GM18526 (cell line): ENCODE measurements around the gene SYTL2.

Experiments used
- POLR2A ChIP-seq: IDR thresholded peaks from 3 replicates; pipeline ENCODE4 v1.6.1; 2011; ENCODE audit not compliant: insufficient read length; ENCODE audit errors: extremely low read depth

SYTL2 gene

DNA sequence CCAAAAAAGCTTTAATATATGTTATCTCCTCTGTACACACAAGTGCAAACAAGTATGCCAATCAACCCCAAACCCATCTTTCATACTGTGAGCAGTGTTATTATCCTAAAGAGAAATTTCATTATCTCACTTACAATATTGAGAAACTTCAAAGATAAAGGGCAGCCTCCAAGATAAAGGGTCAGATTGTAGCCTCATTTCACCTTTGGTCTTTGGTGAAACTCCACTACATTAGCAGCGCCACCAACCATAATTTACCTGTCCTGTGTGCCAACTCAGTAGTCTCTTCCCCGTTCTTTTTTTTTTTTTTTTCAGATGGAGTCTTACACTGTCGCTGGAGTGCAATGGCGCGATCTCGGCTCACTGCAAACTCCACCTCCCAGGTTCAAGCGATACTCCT is 9.4 kb downstream of the SYTL2 start:
- no peak for TF ChIP-seq POLR2A

DNA sequence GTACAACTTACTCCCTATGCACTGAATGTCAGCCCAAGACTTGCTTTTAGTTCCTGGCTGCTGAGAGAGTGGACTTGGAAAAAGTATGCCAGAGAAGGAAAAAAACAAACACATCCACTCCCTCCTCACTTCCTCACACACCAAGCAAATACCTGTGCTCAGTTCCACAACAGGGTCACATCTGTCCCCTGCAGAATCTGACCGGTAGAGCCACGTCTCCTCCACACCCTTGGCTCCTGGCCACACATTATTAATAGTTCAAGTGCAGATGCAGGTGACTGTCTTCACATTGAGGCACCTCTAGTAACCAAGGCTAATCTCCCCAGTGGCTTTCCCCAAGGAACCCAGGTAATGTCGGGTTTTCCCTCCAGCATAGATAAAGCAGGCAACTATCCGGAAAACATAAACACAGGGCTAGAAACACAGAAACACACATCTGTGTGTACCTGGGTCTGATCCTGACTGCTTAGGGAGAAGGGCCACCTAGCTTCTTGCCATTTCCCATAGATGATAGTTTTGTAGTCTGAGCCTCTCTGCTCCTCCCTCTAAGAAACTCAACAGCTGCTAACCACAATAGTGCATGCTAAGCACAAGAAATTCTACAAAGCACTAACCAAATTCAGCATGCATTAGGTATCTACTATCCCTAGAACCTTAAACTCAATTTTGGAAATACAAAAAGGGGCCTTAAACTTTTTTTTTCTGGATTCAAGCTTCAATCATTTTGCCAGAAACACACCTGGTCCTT is 10.2 kb downstream of the SYTL2 start:
- TF ChIP-seq POLR2A, result no peak

DNA sequence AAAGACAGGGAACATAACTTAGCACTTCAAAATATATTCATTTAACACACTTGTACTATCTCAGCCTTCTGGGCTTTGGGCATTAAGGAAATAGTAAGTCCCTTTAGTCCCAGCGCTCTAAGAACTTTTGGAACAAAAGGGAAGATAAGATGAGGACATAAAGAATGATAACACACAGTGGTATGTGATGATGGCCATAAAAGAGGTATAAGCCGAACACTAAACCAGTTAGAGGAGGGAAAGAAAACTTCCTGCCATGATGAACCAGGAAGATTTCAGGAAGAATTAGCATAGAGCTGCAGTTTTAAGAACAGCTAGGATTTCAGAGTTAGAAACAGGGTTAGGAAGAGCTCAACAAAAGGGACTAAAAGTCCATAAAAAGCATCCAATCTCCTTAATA is 11.8 kb downstream of the SYTL2 start:
- TF ChIP-seq POLR2A, result no peak

DNA sequence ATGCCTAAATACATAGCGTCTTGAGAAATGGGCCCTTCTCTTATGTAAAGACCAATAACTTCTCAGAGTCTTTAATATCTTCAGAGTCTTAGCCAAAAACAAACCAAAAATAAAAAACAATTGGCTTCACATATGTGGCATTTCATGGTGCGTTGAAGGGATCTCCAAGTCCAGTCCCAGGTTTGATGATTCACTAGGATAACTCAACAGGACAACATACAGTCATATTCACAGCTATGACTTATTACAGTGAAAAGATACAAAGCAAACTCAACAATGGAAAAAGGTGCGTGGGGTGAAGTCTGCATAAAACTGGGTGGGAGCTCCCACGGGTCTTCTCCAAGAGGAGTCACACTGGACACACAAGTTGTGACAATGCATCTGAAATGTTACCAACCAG is 12.6 kb downstream of the SYTL2 start:
- TF ChIP-seq POLR2A, result no peak

DNA sequence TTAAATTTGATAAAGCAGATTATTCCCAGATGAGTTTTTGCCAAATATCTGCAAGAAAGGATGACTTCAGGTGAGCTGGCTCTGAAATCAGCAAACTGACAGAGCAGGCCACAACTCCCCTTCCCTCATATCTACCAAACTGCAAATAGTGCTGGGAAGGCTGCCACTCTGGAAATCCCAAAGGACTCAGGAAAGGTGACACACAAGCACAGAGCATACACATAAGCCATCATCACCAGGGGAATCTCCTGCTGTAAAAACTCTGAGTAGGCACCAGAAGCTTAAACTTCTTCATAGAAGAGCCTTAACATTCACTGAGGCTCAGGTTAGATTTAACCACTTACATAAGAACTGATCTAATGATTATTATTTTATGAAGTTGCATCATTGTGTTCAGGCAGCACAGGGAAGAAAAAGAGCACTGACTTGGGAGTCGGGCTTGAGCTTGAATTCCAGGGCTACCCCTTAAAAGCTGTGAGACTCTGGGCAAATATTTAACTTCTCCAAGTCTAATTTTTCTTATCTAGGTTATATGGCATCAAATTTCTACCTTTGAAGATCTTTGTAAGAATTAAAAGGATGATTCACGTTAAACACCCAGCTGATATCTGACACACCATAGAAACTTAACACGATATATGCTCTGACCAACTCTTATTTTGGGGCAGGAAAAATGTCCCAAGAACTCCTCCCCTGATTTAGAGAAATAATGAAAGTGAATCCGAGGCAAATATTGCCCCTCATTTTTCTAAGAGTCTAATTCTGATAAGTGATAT is 15.0 kb downstream of the SYTL2 start:
- TF ChIP-seq POLR2A, result no peak

DNA sequence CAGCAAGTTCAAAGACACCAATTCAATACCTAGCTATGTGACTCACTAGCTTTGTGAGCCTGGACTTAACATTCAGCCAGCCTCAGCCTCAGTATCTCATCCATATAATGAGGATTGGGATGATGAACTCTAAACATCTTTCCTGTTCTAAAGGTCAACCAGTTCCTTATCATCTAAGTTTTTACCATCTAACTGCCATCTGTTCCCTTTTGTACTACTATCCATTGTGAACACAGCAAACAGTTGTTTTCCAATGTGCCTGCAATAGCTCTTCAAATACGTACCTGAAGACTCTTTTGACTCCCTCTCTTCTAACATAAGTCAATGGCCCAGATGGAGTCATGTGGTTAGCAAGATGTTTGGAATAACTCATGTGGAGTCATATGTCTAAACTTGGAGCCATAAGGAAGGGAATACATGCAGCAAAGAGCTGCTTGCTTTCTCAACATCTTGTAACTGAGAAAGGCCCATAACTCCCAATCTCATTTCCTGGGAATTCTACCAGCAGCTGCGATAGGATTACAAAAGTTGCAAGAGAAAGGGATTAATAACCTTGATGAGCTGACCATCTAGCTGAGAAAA is 19.4 kb downstream of the SYTL2 start:
- TF ChIP-seq POLR2A, result no peak

DNA sequence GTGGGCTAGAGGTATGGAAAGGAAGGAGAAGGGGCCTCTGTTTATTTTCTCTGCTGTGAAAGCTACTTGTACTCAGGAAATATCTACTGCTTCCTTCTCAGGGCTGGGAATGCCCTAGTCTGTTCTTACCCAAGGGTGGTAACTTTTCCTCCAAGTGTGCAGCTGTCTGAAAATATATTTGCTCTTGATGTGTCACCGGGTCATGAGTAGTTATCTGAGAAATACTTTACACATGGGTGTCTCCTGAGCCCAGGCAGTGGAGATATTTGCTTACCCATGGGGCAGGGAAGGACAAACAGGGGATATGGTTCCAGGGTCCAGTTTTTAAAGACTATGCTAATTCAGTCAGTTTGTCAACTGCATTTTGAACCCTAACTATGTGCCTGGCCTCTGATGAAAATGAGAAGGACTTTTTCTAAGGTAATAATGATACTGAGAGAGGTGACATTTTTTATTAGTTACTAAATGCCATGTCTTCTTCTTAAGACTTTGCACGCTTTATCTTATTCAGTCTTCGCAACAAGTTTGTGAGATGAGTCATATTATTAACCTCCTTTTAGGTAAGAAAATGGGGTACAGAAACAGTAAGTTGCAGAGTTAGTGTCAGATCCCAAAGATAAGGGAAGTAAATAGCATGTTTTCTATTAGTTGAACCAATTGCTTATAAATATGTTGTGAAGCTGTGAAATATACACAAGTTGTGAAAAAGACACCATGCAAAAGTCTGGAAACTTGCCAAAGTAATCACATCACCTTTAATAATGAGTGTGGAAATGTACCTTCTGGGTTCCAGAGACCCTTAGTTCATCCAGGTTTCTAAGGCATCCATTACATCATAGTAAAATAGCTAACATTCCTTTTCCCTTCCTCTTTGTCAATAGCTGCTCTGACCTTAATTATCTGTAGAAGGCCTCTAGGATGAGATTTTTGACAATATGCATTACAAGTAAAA is 22.9 kb downstream of the SYTL2 start:
- no peak for TF ChIP-seq POLR2A

DNA sequence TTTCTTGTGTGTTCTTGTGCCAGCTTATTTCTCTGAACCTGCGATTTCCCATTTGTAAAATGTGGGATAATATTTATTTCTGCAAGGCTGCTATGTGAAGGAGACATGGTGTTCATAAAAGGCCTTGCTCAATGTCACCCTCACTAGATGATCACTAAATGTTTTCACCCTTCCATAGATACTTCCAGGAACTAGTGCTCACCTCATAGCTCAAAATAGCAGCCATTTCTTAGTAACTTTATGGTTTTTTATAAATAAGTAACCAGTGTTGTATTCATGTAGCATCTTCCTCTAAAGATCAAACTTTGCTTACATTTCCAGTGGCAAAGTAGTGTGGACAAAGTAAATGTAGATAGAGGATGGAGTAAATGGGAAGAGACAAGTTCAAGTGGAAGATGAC is 23.8 kb downstream of the SYTL2 start:
- TF ChIP-seq POLR2A, result no peak

DNA sequence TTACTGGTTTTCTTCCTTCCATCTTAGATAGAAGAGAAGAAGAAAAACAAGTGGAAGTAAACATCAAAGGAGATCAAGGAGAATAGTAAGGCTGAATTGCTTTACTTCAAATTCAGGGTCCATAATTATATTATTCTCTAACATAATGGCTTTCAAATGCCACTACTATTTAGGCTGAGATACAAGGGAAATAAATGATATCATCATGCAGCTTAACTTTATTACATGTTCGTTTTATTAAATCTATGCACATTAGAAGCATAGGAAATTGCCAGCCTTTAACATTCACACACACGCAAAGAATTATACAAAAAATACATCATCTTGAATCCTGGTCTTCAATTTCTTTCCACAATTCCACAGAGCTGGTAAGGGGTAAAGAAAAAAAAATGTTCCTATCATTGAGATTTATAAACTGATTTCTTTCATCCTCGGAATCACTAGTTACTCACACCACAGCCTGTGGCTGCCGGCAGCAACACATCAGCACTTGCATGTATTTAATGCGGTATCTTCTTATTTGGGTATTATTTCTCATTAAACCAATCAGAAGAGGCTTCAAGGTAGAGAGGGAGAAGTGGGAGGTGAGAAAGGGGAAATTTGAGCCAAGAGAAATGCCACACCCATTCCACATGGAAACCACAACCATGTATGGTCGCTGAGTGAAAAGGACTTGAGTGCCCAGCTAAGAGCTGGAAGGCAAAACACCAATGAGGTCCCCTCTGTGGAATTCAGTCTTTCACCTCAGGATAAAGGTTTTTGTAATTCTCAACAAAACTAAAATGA is 26.3 kb downstream of the SYTL2 start:
- TF ChIP-seq POLR2A, result no peak

DNA sequence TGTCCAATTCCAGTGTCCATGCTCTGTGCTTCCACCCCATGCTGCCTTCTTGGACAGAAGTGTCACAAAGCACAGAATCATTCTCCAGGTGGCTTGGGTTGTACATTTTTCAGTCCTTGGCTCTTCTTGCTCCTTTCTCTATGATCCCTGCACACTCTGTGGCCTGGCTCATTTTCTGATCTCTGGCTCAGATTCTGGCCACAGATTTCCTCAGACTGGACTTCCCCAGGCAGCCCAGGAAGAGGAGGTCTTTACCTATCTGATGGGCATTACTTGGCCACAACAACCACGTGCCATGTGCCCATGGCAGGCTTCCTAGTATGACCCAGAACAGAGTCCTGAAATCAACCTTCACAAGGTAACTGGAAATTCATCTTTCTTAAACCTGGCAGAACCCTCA is 27.2 kb downstream of the SYTL2 start:
- TF ChIP-seq POLR2A, result no peak

DNA sequence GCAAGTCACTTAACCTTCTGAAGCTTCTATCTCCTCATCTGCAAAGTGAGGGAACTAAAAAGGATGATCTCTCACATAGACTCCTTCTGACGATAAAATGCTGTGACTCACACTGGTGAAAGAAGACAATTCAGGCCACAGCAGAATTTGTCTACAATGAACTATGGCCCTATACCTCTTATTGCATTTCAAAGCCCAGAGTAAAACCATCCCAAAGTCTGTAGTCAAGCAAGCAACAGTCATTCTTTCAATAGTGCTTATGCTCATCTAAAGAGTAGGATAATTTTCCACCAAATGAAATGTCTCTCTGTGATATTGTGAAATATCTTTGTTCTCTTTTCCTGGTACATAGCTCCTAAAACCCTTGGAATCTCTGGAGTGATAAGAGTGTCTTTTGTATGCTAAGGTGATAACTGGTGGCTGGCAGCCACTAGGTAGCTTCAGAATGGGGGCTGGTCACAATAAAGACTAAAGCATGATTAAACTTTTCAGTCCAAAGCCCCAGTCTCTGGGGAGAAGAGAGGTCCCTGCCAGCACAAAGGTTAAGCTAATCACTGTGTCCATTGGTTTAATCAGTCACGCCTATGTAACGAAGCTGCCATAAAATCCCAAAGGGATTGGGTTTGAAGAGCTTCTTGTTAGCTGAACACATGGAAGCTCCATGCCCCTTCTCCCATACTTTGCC is 30.8 kb downstream of the SYTL2 start:
- TF ChIP-seq POLR2A, result no peak

DNA sequence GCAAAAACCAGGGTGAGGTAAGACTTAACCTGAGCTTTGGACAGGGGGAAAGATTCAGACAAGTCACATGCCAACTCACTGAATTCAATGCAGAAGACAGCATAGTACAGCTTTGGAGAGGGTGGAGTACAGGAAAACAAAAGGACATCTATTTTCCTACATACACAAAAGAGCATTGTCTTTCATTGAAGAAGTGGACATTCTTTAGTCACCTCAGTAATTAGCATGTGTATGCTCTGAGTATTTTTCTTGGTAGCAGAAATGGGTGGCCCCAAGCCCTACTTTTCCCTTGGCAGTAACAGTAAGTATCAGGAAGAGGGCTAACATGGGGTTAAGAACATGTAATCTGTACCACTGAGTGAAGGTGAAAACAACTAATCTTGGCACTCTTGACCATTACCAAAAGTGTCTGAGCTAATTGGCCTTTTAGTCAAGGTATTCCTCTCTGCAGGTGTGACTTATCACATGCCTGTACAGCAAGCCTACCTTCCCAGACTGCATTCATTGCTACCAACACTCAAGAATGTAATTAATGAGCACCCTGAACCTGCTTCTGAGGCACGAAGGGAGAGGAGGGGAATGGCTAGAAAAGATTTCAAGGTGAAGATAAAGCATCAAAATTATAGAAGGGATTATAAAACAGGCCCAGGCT is 33.9 kb downstream of the SYTL2 start:
- no peak for TF ChIP-seq POLR2A
